HCT116 (cell line): Measurements from ENCODE around the gene SPIRE2. TPM values are rescaled to one million over a fixed set of nuclear protein-coding genes. Genes with fewer than 3 reads are reported as not detected.

Experiments
- ATAC-seq: fragments of 200-7000 bp; cut with Tn5 transposase; 2 replicates; pipeline ENCODE4 v1.9.1; 2020; ENCODE audit warnings: mild to moderate bottlenecking, moderate library complexity
- BruUV-seq: library from RNA; stranded (reverse); fragments of 400-500 nt; replicated peaks from 2 replicates; lab custom pipeline; 2021; lab: Mats Ljungman, UMichigan
- CTCF ChIA-PET: fragments of 300-600 bp; sonication (Branson Sonifier 250); formaldehyde crosslinking; loops from one replicate; lab custom pipeline; 2021; ENCODE audit warnings: antibody characterized with exemption; lab: Charles Lee
- POLR2A ChIA-PET: fragments of 300-600, 350-600 bp; sonication (Branson Sonifier 250); formaldehyde crosslinking; loops from one replicate; lab custom pipeline; 2021; ENCODE audit warnings: antibody characterized with exemption; lab: Charles Lee
- RAD21 ChIA-PET, 2 experiments: fragments of 300-600 bp; sonication (Branson Sonifier 250); formaldehyde crosslinking; loops; one replicate each; lab custom pipeline; 2023; ENCODE audit warnings: low total read pairs in 2 of 2; ENCODE audit not compliant: uncharacterized antibody in 2 of 2, unreplicated experiment in 2 of 2, low non-redundant PET in 1 of 2; lab: Charles Lee
- DNase-seq: peaks from one replicate; pipeline ENCODE4 v3.0.0-alpha.2; 2010; ENCODE audit warnings: low read depth, low spot score
- H2AFZ ChIP-seq: fragments of 200-600 bp; shearing (Covaris generic), sonication (generic); 2 replicates; pipeline ENCODE4 v1.6.1; 2017; ENCODE audit warnings: low read depth, mixed run types, mixed read lengths, antibody characterized with exemption, low read length; ENCODE audit not compliant: poor library complexity, severe bottlenecking
- H3K27ac ChIP-seq: 2 replicates; pipeline ENCODE4 v1.5.1; 2012; ENCODE audit warnings: low read depth, low read length
- H3K27me3 ChIP-seq: fragments of 200-600 bp; sonication (generic); 2 replicates; pipeline ENCODE4 v1.6.1; 2016; ENCODE audit warnings: mixed run types, low read length, mixed read lengths; ENCODE audit not compliant: insufficient read depth
- H3K36me3 ChIP-seq, 2 experiments: fragments of 200-500 bp in 1 of 2; fragments of 200-600 bp in 1 of 2; sonication (Bioruptor generic) in 1 of 2; sonication (generic) in 1 of 2; 2 replicates each; pipeline versions ENCODE4 v1.5.1 to v1.6.1; 2014 to 2016; ENCODE audit warnings: low read length in 2 of 2, inconsistent platforms in 1 of 2, mixed read lengths in 1 of 2, mixed run types in 1 of 2; ENCODE audit not compliant: insufficient read depth in 2 of 2, control insufficient read depth in 1 of 2
- H3K4me1 ChIP-seq, 2 experiments: fragments of 200-600 bp in 1 of 2; sonication (generic) in 1 of 2; 2 replicates each; pipeline versions ENCODE4 v1.5.1 to v1.6.1; 2012 to 2017; ENCODE audit warnings: low read length in 2 of 2, inconsistent platforms in 1 of 2, mild to moderate bottlenecking in 1 of 2, mixed read lengths in 1 of 2, mixed run types in 1 of 2, moderate library complexity in 1 of 2; ENCODE audit not compliant: insufficient read depth in 2 of 2, control insufficient read depth in 1 of 2
- H3K4me2 ChIP-seq: fragments of 200-600 bp; sonication (generic); 2 replicates; pipeline ENCODE4 v1.6.1; 2017; ENCODE audit warnings: mixed run types, low read length, mixed read lengths
- H3K4me3 ChIP-seq, 2 experiments: fragments of 200-600 bp in 1 of 2; sonication (generic) in 1 of 2; replicated peaks in 1 of 2; 2 replicates each; pipeline ENCODE4 v1.5.1; 2011 to 2016; ENCODE audit warnings: low read length in 2 of 2, control low read depth in 1 of 2, low read depth in 1 of 2, mild to moderate bottlenecking in 1 of 2, mixed read lengths in 1 of 2, mixed run types in 1 of 2
- H3K79me2 ChIP-seq: fragments of 200-600 bp; sonication (generic); 2 replicates; pipeline ENCODE4 v1.6.1; 2017; ENCODE audit warnings: mild to moderate bottlenecking, mixed run types, low read length, moderate library complexity, mixed read lengths; ENCODE audit not compliant: insufficient read depth
- H3K9ac ChIP-seq: fragments of 200-600 bp; sonication (generic); 2 replicates; pipeline ENCODE4 v1.6.1; 2016; ENCODE audit warnings: low read length, mixed read lengths
- H3K9me2 ChIP-seq: fragments of 200-600 bp; sonication (generic), shearing (Covaris generic); 2 replicates; pipeline ENCODE4 v1.6.1; 2017; ENCODE audit warnings: mixed run types, mild to moderate bottlenecking, moderate library complexity; ENCODE audit not compliant: insufficient read depth
- H3K9me3 ChIP-seq, 2 experiments: fragments of 200-500 bp in 1 of 2; fragments of 200-600 bp in 1 of 2; sonication (Bioruptor generic) in 1 of 2; sonication (generic) in 1 of 2; 2 replicates each; pipeline ENCODE4 v1.6.1; 2014 to 2017; ENCODE audit warnings: low read length in 2 of 2, mixed read lengths in 2 of 2, inconsistent platforms in 1 of 2, low read depth in 1 of 2, mild to moderate bottlenecking in 1 of 2, mixed run types in 1 of 2, moderate library complexity in 1 of 2; ENCODE audit not compliant: control insufficient read depth in 1 of 2, insufficient read depth in 1 of 2
- H4K20me1 ChIP-seq: fragments of 200-600 bp; sonication (generic), shearing (Covaris generic); 2 replicates; pipeline ENCODE4 v1.6.1; 2017; ENCODE audit warnings: mixed run types, mild to moderate bottlenecking, moderate library complexity; ENCODE audit not compliant: insufficient read depth
- EZH2 ChIP-seq: fragments of 200-600 bp; sonication (generic); IDR thresholded peaks from 2 replicates; pipeline ENCODE4 v1.6.1; 2017; ENCODE audit warnings: antibody characterized with exemption, mixed run types
- JUND ChIP-seq: IDR thresholded peaks from 2 replicates; pipeline ENCODE4 v1.6.1; 2012
- RAD21 ChIP-seq: IDR thresholded peaks from 2 replicates; pipeline ENCODE4 v1.6.1; 2012; ENCODE audit warnings: low read depth, mild to moderate bottlenecking
- SP1 ChIP-seq: IDR thresholded peaks from 2 replicates; pipeline ENCODE4 v1.6.1; 2012; ENCODE audit warnings: low read depth
- YY1 ChIP-seq: IDR thresholded peaks from 2 replicates; pipeline ENCODE4 v1.6.1; 2011; ENCODE audit warnings: low read length, low read depth, moderate library complexity, mild to moderate bottlenecking; ENCODE audit not compliant: insufficient replicate concordance; ENCODE audit errors: extremely low read depth
- ZFX ChIP-seq: fragments of 450-650 bp; IDR thresholded peaks from 2 replicates; pipeline ENCODE4 v1.6.1; 2017
- ZNF274 ChIP-seq: fragments of 200-500 bp; sonication (Bioruptor generic); IDR thresholded peaks from 2 replicates; pipeline ENCODE4 v1.6.1; 2014; ENCODE audit warnings: mild to moderate bottlenecking, low read depth, low read length, inconsistent platforms
- intact Hi-C: fragments of 100-400 bp; cut with micrococcal nuclease; formaldehyde crosslinking; loops from 2 replicates; pipeline ENCODE4 v1.10.0; 2022
- total RNA-seq: library from RNA; stranded (reverse); gene quantifications from one replicate; pipeline ENCODE4 v1.2.1, GENCODE V29; 2021; ENCODE audit not compliant: unreplicated experiment
- TF ChIP-seq, protein P1 (sequence below): IDR thresholded peaks from 2 replicates; pipeline ENCODE4 v1.6.1; 2012

SPIRE2 gene
- total RNA-seq, 1 experiment from 2014 or later = 21.2 TPM

- no TSS peak for BruUV-seq
- POLR2A ChIA-PET = no interaction called here
- Histone ChIP-seq H3K27ac (no peak overlapping the region), H3K4me1 (peaks cover 0 to 3% of the 10 kb centered on the region in 2 experiments; a peak in 1 of 4 replicates), H3K9me2 (no peaks in the 10 kb centered on the region), H2AFZ (no peak overlapping the region), H3K9ac (no peak overlapping the region), H3K36me3 (no peaks in the 10 kb centered on the region), H3K4me3 (no peak overlapping the region), H3K9me3 (no peaks in the 10 kb centered on the region), H4K20me1 (no peaks in the 10 kb centered on the region), H3K27me3 (no peaks in the 10 kb centered on the region), H3K79me2 (no peaks in the 10 kb centered on the region), H3K4me2 (no peak overlapping the region)
- intact Hi-C loops = no loop called here
- TF ChIP-seq ZNF274 (no peak), YY1 (no peak), EZH2 (no peak), RAD21 (no peak), SP1 (no peak), JUND (no peak), ZFX (no peak)
- TF ChIP-seq, protein P1, sequence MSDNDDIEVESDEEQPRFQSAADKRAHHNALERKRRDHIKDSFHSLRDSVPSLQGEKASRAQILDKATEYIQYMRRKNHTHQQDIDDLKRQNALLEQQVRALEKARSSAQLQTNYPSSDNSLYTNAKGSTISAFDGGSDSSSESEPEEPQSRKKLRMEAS = no peak
- DNase-seq = no peak
- RAD21 ChIA-PET = no interaction called here
- CTCF ChIA-PET = interaction anchor here (1.0 to 1.5 kb wide), 2 partner anchors 12 to 18 kb away, joined by 3 read pairs; no protein-coding TSS in a partner anchor
- ATAC-seq = 0 out of 2 replicates have a peak, but pooled peaks have one; percentile 8
These were observed 14.5 kb downstream of the SPIRE2 start for GRCh38 chr16:89842471-89843408.
